Lower leg skin (tissue), 3 donors: Measurements from ENCODE around the gene ZRANB1.

ENCODE experiments used
- POLR2A ChIP-seq, 2 donors: fragments of 450-650 bp; IDR thresholded peaks; one replicate each; pipeline ENCODE4 v1.6.1; 2016 to 2017; ENCODE audit warnings: antibody characterized with exemption in 2 of 2, mild to moderate bottlenecking in 1 of 2, moderate library complexity in 1 of 2
- TF ChIP-seq, protein P1 (sequence below), 3 donors: fragments of 450-650 bp; IDR thresholded peaks; one replicate each; pipeline ENCODE4 v1.5.1; 2016; ENCODE audit warnings: antibody characterized with exemption in 3 of 3, mild to moderate bottlenecking in 3 of 3, moderate library complexity in 2 of 3

DNA sequence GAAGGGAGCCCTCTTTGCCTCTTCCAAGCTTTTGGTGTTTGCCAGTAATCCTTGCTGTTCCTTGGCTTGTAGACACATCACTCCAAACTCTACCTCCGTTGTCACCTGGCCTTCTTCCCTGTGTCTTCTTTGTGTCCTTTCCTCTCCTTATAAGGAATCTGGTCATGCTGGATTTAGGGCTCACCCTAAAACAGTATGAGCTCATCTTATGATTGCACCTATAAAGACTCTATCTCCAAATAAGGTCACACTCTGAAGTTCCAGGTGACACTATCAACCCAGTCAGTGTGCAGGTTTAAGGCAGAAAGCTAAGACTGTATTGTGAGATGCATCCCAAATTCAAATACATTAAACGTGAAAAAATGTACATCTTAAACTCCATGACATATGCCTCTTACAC lies 49.0 kb upstream of the ZRANB1 start:
- TF ChIP-seq POLR2A (IDR thresholded peaks at IDR 0.05): no peak
- TF ChIP-seq, protein P1, sequence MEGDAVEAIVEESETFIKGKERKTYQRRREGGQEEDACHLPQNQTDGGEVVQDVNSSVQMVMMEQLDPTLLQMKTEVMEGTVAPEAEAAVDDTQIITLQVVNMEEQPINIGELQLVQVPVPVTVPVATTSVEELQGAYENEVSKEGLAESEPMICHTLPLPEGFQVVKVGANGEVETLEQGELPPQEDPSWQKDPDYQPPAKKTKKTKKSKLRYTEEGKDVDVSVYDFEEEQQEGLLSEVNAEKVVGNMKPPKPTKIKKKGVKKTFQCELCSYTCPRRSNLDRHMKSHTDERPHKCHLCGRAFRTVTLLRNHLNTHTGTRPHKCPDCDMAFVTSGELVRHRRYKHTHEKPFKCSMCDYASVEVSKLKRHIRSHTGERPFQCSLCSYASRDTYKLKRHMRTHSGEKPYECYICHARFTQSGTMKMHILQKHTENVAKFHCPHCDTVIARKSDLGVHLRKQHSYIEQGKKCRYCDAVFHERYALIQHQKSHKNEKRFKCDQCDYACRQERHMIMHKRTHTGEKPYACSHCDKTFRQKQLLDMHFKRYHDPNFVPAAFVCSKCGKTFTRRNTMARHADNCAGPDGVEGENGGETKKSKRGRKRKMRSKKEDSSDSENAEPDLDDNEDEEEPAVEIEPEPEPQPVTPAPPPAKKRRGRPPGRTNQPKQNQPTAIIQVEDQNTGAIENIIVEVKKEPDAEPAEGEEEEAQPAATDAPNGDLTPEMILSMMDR (IDR thresholded peaks at IDR 0.05): no peak
